ENCODE measurements around the gene RPH3AL.
A peak's percentile ranks its signal among the peaks of the same experiment; 100 is the strongest.
"Not testable (repeated sequence)": the region's sequence is repeated elsewhere in the genome, so short reads cannot be mapped to it uniquely, and the experiment has no call there.

The RPH3AL gene

DNA sequence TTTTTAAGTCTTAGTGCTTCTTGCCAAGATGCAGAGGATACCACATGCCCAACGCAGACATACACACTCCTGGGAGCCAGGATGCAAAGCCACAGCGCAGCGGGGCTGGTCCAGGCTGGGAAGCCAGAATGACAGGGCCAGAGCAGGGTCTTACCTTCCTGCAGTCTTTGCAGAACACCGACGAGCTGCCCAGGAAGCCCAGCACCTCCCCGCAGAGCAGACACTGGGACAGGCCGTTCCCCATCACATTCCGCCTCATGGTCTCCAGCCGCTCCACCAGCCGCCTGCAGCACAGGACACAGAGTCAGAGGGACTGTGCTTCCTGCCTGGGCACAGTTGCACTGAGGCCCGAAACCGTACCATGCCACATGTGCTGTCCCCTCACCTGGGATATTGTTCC is 33.3 kb downstream of the RPH3AL start:
- DNase-seq (ENCODE audit: low read depth) = no peak

DNA sequence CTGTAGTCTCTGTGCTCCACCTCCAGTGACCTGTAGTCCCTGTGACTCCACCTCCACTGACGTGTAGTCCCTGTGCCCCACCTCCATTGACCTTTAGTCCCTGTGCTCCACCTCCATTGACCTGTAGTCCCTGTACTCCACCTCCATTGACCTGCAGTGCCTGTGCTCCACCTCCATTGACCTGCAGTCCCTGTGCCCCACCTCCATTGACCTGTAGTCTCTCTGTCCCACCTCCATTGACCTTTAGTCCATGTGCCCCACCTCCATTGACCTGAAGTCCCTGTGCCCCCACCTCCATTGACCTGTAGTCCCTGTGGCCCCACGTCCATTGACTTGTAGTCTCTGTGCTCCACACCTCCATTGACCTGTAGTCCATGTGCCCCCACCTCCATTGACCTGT is 35.5 kb downstream of the RPH3AL start:
- DNase-seq (ENCODE audit: low read depth) = not testable (repeated sequence)

DNA sequence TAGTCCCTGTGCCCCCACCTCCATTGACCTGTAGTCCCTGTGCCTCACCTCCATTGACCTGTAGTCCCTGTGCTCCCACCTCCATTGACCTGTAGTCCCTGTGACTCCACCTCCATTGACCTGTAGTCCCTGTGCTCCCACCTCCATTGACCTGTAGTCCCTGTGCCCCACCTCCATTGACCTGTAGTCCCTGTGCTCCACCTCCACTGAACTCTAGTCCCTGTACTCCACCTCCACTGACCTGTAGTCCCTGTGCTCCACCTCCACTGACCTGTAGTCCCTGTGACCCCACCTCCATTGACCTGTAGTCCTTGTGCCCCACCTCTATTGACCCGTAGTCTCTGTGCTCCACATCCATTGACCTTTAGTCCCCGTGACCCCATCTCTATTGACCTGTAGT is 37.2 kb downstream of the RPH3AL start:
- not testable (repeated sequence) for DNase-seq (ENCODE audit: low read depth)

DNA sequence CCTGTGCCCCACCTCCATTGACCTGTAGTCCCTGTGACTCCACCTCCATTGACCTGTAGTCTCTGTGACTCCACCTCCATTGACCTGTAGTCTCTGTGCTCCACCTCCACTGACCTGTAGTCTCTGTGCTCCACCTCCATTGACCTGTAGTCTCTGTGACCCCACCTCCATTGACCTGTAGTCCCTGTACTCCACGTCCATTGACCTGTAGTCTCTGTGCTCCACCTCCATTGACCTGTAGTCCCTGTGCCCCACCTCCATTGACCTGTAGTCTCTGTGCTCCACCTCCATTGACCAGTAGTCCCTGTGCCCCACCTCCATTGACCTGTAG is 38.0 kb downstream of the RPH3AL start:
- not testable (repeated sequence) for DNase-seq (ENCODE audit: low read depth)

DNA sequence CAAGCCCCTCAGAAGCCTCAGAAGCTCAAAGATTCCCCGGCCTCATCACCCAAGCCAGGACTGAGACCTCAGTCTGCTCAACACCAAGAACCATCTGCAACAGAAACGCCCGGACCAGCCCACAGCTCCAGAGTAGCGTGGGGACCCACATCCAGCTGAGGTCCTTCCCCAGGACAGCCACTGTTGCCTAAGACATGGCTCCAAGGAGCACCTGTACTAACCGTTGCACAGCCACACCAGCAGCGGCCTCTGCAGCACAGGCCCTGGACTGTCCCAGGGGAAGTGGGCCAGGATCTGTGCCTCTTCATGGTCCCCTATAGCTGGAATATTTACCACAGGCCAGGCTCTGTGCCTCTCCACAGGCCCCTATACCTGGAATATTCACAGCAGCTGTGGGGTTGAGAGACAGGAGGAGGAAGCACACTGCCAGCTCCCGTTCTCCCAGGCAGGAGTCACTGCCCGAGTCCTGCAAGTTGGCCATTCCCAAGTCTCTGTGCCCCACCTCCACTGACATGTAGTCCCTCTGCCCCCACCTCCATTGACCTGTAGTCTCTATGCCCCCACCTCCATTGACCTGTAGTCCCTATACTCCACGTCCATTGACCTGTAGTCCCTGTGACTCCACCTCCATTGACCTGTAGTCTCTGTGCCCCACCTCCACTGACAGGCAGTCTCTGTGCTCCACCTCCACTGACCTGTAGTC is 38.5 kb downstream of the RPH3AL start:
- DNase-seq (ENCODE audit: low read depth) = no peak

DNA sequence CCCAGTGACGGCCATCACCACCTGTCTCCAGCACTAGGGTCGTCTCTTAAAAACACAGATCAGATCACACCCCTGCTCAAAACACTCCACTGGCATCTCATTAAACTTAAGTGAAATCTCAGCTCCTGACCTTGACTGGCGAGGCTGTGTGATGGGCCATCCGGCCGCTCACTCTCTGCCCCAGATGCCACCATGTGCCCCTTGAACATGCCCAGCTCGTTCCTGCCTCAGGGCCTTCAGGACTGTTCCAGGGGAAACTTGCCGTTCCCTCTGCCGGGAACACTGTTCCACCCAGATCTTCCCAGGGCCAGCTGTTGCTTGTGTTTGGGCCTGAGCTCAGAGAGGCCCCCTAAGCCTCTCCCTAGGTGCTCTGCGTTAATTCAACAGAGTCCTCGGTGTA is 39.4 kb downstream of the RPH3AL start:
- DNase-seq (ENCODE audit: low read depth) = no peak

DNA sequence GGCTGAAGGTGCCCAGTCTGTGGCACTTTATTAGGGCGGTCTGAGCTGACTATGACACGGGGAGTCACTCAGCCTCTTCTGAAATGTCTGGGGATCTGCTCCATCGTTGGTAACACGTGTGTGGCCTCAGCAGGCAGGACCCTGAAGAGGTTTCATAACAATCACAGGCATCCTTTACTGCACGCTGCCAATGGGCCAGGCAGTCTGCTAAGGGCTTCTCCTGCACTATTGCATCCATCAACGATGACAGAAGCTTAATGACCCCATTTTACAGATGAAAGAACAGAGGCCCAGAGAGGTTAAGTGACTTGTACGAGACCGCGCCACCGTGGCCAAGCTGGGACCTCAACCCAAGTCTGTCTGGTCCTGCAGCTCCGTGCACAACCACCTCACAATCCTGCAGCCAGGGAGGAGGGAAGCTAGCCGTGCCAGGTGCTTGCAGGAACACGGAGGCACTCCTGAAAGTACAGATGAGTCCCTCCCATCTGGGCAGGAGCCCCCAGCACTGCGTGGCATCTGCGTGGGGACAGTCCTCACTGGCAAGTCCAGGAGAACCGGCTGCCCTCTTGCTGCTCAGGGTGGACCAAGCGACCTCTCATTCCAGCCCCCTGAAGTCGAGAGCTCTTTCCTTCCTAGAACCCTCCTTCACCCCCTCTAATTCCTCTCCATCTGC is 40.0 kb downstream of the RPH3AL start:
- no peak for DNase-seq (ENCODE audit: low read depth)

DNA sequence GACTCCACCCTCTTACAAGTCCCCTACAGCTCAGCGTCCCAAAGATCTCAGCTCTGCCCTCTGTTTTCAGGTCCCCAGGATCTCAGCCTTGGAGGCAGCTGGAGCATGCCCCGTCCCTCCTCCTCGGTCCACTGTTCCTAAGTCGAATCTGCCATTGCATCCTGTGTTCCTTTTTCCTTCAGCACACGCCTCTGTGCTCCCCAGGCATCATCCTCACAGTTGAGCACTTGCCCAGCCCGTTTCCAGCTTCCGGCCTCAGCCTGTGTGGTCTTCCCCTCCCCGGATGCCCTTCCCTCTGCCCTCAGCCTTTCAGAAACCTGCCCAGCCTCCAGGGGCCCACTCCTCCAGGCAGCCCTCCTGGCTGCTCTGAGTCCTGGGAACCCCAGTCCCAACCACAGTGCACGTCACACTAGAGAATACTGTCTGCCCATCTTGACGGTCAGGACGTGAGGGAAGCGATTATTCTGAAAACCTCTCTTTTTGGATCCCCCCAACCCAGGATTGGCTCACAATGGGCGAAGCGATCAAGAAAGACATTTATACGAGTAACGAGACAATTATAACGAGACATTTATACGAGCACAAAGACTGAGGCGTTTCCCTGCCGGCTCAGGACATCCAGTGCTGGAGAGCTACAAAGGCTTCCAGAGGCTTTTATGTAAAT is 41.4 kb downstream of the RPH3AL start:
- no peak for DNase-seq (ENCODE audit: low read depth)

DNA sequence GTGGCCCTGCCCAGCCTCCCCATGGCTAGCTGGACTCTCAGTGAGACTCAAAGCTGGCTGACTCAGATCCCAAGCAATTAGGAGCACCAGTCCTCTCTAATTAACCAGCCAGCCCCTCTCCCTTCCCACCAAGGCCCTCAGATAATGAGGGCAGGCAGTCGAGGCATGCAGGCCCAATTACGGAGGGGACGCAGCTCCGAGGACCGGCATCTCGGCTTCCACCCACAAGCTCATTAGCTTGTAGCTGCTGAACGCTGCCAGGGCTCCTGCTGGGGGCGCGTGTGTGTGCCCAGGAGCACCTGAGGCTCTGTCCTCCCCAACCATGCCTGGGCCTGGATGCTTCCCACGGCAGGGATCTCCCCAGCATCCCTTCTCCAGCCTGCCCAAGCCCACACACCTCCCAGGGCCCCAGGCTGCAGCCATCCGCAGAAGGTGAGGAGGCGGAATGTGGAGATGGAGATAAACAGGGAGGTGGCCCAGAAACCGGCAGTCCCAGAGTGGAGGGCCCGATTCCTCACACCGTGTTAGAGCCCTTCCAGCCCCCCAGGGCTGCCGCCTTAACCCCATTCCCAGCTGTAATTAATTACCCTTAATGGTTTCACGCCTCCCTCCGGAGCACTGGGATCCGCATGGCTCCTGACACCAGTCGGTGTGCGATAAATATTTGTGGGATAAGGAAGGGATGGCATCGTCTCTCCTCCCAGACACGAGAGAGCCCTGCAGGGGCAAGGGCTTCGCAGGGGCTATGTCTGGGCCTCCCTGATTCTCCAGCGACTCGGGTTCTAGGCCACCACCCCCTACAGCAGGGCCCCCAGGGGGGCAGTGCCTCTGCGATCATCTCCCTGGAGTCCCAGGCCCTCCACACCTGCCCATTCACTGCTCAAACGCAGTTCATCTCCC is 42.2 kb downstream of the RPH3AL start:
- DNase-seq (ENCODE audit: low read depth) = no peak

DNA sequence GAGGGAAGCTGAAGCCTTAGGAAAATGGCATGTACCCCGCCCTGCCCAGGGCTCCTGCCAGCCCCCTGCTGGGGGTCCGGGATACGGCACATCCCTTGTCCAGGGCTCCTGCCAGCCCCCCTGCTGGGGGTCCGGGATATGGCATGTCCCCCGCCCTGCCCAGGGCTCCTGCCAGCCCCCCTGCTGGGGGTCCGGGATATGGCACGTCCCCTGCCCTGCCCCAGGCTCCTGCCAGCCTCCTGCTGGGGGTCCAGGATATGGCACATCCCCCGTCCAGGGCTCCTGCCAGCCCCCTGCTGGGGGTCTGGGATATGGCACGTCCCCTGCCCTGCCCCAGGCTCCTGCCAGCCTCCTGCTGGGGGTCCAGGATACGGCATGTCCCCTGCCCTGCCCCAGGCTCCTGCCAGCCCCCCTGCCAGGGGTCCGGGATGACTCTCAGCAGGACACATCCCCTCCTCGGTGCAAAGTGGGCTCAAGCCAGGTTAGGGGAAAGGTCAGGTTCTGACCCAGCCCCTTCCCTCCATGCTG is 43.2 kb downstream of the RPH3AL start:
- no peak for DNase-seq (ENCODE audit: low read depth)

DNA sequence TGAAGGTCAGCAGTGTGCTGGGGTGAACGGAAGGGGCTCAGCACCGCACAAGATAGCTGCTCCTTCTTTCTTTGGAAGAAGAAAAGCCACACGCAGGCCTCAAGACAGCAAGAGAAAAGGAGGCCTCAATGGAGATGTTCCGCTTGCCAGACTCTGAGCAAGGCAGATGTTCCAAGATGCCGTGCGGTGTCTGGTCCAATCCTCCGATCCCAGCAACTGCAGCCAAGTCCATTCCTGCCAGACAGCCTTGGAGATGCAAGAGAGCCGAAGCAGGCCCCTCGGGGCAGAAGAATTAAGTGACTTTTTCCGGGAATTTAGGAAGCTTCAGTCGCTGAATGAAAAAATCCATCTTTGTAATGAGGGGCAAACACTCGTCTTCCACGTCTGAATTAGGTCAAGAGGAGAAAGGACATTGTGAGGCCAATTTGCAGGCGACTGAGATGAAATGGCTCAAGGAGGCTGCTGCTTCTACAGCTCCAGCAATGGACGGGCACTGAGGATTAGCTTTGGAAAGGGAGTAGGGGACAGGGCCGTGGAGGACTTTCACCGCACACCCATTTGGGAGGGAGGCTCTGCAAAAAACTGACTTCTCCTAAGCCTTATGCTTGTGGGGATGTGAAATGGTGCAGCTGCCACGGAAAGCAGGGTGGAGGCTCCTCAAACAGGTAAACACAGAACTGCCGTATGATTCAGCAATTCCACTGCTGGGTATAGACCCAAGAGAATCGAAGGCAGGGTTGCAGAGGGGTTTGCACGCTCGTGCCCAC is 44.7 kb downstream of the RPH3AL start:
- DNase-seq (ENCODE audit: low read depth) = peak; percentile 6

DNA sequence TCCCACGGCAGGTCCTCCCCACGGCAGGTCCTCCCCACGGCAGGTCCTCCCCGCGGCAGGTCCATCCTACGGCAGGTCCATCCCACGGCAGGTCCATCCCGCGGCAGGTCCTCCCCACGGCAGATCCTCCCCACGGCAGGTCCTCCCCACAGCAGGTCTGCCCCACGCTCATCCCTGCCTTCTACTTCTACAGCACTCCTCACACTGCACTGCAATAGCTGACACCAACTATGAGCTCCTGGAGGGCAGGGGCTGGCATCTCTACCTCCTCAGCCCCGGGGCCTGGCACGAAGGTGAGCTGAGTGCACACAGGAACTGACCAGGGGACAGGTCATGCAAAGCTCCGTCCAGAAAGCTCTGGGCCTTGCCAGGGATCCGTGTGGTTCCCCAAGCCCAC is 45.3 kb downstream of the RPH3AL start:
- no peak for DNase-seq (ENCODE audit: low read depth)

DNA sequence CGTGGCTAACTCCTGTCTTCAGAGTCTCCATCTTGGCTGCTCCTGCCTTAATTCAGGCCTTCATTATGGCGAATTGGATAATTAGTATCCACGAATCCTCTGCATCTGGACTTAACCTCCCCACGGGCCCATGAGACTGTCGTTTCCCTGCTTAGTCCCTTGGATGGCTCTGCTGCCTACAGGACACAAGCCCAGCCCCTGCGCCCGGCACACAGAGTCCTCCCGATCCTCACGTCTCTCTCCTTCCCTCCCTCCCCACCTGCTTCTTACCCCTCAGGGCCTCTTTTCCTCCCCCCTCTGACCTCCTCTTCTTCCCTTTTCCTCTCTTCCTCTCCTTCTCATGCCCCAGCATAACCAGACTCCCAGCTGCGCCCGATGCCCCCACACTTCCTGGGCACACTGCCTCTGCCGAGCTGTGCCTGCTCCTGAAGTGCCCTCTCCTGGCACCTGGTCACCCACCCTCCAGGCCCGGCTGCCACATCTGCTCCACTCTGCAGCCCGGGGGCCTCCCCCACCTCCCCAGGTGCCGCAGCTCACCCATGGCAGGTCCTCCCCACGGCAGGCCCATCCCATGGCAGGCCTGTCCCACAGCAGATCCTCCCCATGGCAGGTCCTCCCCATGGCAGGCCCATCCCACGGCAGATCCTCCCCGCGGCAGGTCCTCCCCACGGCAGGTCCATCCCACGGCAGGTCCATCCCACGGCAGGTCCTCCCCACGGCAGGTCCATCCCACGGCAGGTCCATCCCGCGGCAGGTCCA is 45.9 kb downstream of the RPH3AL start:
- no peak for DNase-seq (ENCODE audit: low read depth)

DNA sequence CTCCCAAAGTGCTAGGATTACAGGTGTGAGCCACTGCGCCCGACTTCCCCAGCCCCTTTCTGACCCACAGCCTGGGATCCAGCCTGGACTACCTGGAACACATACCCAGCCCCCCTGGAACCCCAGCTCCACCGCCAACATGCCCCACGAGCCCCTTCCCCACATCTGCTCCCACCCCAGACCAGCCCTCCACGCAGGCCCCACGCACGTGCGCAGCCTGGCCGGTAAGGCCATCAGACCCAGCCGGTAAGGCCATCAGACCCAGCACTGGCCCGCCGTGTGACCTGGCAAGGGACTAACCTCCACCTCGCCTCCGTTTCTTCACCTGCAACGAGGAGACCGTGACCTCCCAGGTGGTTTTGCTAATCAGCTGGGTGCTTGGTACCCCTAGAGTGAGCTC is 46.5 kb downstream of the RPH3AL start:
- no peak for DNase-seq (ENCODE audit: low read depth)

DNA sequence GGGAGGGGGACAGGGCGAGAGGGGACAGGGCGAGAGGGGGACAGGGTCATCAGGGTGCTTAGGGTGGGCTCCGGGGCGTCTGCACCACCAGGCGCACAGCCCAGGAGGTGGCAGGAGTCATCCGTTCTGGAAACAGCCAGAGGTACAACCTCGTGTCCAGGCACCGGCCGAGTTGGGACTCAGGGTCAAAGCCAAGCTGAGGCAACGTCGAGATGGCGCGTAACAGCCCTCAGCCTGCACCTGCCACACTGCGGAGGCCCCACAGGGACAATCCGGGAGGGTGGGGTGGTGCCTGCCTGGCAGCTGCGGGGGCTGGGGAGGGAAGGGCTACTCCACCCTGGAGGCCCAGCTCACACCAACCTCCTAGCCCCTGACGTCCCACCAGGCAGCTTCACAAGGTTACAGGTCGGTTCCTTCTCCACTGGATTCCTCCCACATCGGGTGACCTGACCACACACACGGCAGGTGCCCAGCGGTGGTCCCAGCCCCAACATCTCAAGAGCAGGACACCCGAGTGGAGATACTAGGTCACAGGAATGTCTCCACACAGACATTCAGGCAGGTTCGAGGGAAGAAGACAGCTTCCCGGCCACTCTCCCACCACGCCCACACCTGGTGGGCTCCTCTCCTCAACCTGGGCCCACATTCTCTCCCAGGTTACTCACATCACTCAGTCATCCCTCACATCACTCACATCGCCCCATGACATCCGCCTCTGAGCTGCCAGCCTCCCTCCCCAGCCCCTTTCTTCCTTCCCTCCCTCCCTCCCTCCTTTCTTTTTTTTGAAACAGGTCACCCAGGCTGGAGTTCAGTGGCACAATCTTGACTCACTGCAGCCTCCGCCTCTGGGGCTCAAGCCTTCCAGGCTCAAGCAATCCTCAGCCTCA is 47.3 kb downstream of the RPH3AL start:
- DNase-seq (ENCODE audit: low read depth) = no peak

DNA sequence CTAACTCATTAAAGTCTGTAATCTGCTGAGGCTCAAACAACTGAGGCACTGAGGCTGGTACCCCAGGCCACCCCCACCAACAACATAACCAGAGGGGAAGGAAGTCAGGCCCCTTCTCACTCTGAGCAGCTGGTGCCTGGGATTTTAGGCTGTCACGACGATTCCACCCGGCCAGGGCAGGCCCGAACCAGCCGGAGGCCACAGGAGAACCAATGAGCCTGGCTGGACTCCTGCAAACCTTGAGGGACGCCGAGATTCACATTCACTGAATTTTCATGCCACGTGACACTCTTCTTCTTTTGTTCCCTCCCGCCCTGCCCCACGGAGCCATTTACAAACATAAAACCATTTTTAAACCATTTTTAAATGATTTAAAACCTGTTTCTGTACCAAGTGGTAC is 48.1 kb downstream of the RPH3AL start:
- peak; percentile 6 for DNase-seq (ENCODE audit: low read depth)

DNA sequence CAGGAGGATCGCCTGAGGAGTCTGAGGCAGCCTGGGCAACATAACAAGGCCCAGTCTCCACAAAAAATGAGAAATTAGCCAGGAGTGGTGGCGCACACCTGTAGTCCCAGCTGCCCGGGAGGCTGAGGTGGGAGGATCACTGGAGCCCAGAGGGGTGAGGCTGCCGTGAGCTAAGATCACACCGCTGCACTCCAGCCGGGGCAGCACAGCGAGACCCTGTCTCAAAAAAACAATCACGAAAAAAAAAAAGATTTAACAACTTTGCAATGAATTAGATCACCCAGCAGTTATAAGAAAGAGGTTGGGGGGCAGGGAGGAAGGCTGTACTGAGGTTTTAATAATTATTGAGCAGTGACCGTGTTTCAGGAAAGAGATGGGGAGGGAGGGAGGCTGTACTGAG is 49.4 kb downstream of the RPH3AL start:
- no peak for DNase-seq (ENCODE audit: low read depth)

DNA sequence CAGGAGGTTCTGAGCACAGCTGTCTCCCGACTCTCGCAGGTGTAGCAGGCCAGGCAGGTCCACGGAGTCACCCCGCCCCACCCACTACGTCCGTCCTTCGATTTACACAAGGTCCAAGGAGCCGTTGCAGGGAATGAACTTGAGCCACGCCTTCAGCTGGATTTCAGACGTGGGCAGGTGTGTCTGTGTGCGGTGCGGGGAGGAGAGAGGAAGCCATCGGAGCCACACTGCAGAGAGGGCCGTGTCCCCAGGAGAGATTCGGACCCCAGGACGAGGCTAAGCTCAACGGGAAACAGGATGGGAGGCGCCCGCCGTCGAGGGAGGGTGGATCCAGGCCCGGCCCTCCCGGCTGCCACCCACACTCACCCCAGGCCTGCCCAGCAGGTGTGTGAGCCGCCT is 50.3 kb downstream of the RPH3AL start:
- no peak for DNase-seq (ENCODE audit: low read depth)

DNA sequence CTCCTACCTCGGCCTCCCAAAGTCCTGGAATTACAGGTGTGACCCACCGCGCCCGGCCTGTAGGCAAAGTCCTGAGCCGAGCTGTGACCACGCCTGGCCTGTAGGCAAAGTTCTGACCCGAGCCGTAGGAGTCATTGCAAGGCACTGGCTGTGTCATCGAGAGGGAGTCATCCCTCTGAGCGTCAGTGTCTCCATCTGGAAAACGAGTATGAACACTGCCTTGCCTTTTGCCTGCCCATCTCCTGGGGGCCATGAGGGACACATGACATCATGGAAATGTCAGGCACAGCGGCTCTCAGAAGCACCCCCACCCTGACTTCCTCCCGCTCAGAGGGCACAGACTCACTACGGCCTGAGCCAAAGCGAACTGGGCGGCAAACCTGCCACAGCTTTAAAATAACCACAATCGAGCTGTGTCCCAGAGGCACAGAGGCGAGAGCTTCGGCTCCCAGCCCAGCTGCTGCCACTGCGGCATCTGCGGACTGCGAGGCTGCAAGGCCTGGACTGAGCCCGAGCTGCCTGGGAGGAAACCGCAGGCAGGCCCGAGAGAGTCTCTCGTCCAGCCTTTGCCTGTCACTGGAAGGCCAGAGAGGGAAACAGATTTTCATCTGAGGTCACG is 50.8 kb downstream of the RPH3AL start:
- no peak for DNase-seq (ENCODE audit: low read depth)

All from EH (cell line).